Mucosa of rectum (tissue), 2 donors: ENCODE measurements around the gene PCNX1.
"Not testable (repeated sequence)": the region's sequence is repeated elsewhere in the genome, so short reads cannot be mapped to it uniquely, and the experiment has no call there.

ENCODE experiments used
- H3K27ac ChIP-seq, 2 donors: one replicate each; pipeline ENCODE4 v1.7.0; 2013; ENCODE audit warnings: inconsistent platforms in 2 of 2, low read depth in 2 of 2, low read length in 2 of 2
- H3K27me3 ChIP-seq, 2 donors: one replicate each; pipeline ENCODE4 v1.7.0; 2013; ENCODE audit warnings: low read length in 2 of 2; ENCODE audit not compliant: control insufficient read depth in 2 of 2, insufficient read depth in 2 of 2
- H3K36me3 ChIP-seq, 2 donors: one replicate each; pipeline ENCODE4 v1.7.0; 2013; ENCODE audit warnings: low read length in 2 of 2; ENCODE audit not compliant: control insufficient read depth in 2 of 2, insufficient read depth in 2 of 2
- H3K4me1 ChIP-seq, 2 donors: one replicate each; pipeline ENCODE4 v1.7.0; 2013; ENCODE audit warnings: low read length in 2 of 2, mild to moderate bottlenecking in 1 of 2; ENCODE audit not compliant: control insufficient read depth in 2 of 2, insufficient read depth in 2 of 2
- H3K4me3 ChIP-seq, 2 donors: one replicate each; pipeline ENCODE4 v1.7.0; 2013; ENCODE audit warnings: low read length in 2 of 2
- H3K9ac ChIP-seq, 2 donors: one replicate each; pipeline ENCODE4 v1.7.0; 2013; ENCODE audit warnings: low read length in 2 of 2, low read depth in 1 of 2, mild to moderate bottlenecking in 1 of 2
- H3K9me3 ChIP-seq, 2 donors: one replicate each; pipeline ENCODE4 v1.7.0; 2013; ENCODE audit warnings: low read length in 2 of 2; ENCODE audit not compliant: control insufficient read depth in 2 of 2
- donor health status: healthy.
- donor health status: Normal muscosa, but diverticular disease.

Gene PCNX1

DNA sequence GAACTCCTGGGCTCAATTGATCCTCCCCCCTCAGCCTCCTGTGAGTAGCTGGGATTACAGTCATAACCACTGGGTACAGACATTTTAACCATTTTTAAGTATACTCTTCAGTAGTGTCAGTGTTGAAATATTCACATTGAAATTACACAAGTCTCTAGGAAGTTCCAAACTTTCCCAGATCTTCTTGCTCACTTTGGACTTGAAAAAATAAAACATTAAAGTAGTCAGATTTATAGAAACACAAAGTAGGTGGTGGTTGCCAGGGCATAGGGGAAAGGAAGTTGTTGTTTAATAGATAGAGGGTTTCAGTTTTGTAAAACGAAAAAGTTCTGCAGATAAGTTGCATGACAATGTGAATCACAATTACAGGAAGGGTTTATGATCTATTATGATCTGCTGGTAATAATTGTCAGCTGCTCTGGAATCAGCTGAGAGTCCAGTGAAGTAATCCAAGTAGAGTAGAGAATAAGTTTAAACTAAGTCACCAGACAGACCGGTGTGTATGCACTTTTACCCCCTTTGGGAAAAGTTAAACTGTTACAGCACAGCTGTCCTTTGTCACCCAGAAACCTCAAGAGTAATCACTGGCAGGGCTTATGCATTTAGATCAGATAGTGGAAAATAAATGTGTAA, 27.4 kb downstream of the PCNX1 start:
- Histone ChIP-seq H3K36me3 (no peaks in the 10 kb centered on the region), H3K27ac (no peak overlapping the region), H3K27me3 (no peaks in the 10 kb centered on the region)

DNA sequence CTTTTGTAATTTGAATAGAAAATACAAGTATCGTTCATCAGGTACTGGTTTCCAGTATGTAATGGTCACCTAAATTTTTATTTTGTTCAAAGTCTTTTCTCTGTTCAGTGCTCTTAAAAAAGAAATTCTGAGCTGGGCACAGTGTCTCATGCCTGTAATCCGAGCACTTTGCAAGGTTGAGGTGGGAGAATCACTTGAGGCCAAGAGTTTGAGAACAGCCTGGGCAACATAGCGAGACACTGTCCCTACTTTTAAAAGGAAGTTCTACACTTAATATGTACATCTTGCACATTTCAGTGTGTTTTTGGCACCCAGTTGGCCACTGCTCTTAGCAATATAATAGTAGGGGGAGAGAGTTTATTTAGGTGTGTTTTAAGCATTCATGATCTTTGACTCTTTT, 27.9 kb downstream of the PCNX1 start:
- Histone ChIP-seq H3K27me3 (no peaks in the 10 kb centered on the region), H3K4me3 (no peak overlapping the region), H3K9me3 (no peaks in the 10 kb centered on the region), H3K27ac (no peak overlapping the region), H3K9ac (no peak overlapping the region), H3K4me1 (peaks cover 8 to 11% of the 10 kb centered on the region in 2 donors), H3K36me3 (no peaks in the 10 kb centered on the region)

More for the DNA sequence above, 27.4 kb downstream of the PCNX1 start:
- Histone ChIP-seq H3K9ac (no peak overlapping the region), H3K4me3 (peak overlapping the region in 1 of 2 donors; percentile 3), H3K9me3 (no peaks in the 10 kb centered on the region), H3K4me1 (peaks cover 8 to 11% of the 10 kb centered on the region in 2 donors)

DNA sequence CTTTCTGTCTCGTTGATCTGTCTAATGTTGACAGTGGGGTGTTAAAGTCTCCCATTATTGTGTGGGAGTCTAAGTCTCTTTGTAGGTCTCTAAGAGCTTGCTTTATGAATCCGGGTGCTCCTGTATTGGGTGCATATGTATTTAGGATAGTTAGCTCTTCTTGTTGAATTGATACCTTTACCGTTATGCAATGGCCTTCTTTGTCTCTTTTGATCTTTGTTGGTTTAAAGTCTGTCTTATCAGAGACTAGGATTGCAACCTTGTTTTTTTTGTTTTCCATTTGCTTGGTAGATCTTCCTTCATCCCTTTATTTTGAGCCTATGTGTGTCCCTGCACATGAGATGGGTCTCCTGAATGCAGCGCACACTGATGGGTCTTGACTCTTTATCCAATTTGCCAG, 32.4 kb downstream of the PCNX1 start:
- H3K4me3 ChIP-seq, H3K27ac ChIP-seq, H3K27me3 ChIP-seq, H3K9me3 ChIP-seq, H3K36me3 ChIP-seq, H3K9ac ChIP-seq, H3K4me1 ChIP-seq: not testable (repeated sequence)

DNA sequence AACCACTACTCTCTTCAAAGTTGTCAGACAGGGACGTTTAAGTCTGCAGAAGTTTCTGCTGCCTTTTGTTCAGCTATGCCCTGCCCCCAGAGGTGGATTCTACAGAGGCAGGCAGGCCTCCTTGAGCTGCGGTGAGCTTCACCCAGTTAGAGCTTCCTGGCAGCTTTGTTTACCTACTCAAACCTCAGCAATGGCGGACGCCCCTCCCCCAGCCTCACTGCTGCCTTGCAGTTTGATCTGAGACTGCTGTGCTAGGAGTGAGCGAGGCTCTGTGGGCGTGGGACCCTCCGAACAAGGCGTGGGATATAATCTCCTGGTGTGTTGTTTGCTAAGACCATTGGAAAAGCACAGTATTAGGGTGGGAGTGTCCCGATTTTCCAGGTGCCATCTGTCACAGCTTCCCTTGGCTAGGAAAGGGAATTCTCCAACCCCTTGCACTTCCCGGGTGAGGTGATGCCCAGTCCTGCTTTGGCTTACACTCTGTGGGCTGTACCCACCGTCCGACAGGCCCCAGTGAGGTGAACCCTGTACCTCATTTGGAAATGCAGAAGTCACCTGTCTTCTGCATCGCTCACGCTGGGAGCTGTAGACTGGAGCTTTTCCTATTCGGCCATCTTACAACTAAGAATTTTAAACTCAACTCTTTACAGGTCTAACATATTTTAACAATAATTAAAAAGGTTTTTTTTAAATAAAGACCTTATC, 34.5 kb downstream of the PCNX1 start:
- H3K36me3 ChIP-seq, result peaks cover under 1 to 11% of the 10 kb centered on the region in 2 donors
- not testable (repeated sequence) for H3K4me3 ChIP-seq, H3K27me3 ChIP-seq, H3K9me3 ChIP-seq, H3K9ac ChIP-seq, H3K27ac ChIP-seq, H3K4me1 ChIP-seq

DNA sequence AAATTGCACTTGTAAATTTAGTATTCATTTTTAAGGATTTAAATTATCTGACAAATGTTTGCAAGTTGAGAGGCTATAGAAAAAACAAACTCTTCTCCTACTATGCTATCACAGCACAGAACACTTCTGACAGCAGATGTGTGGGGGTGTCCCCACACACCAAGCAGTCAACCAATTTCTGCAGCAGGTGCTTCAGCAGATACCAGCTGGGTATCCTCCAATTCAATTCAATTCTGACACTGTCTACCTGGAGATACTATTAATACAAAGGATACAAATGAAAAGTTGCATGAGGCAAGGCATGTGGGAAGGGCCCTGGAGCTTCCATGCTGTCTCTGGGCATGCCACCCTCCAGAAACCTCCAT, 35.1 kb downstream of the PCNX1 start:
- Histone ChIP-seq H3K4me3 (no peak overlapping the region), H3K4me1 (no peaks in the 10 kb centered on the region), H3K9ac (no peak overlapping the region), H3K9me3 (peaks cover 3 to 6% of the 10 kb centered on the region in 2 donors), H3K36me3 (peaks cover 4 to 13% of the 10 kb centered on the region in 2 donors), H3K27me3 (no peaks in the 10 kb centered on the region), H3K27ac (no peak overlapping the region)

DNA sequence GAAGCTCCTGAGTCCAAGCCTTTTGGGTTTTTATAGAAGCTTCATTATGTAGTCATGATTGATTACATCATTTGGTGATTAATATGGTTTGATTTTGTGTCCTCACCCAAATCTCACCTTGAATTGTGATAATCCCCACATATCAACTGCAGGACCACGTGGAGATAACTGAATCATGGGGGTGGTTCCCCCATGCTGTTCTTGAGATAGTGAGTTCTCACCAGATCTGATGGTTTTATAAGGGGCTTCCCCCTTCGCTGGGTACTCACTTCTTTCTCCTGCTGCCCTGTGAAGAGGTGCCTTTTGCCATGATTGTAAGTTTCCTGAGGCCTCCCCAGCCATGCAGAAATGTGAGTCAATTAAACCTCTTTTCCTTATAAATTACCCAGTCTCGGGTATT, 35.5 kb downstream of the PCNX1 start:
- H3K4me1 ChIP-seq, H3K27ac ChIP-seq, H3K4me3 ChIP-seq, H3K9ac ChIP-seq, H3K27me3 ChIP-seq, H3K9me3 ChIP-seq: not testable (repeated sequence)
- peaks cover 7 to 16% of the 10 kb centered on the region in 2 donors for H3K36me3 ChIP-seq

DNA sequence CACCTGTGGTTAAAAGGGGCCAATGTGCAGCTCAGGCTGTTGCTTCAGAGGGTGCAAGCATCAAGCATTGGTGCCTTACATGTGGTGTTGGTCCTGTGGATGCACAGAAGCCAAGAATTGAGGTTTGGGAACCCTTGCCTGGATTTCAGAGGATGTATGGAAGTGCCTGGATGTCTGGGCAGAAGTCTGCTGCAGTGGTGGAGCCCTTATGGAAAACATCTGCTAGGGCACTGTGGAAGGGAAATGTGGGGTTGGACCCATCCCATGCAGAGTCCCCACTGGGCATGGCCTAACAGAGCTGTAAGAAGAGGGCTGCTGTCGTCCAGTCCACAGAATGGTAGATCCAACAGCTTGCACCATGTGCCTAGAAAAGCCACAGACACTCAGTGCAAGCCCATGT, 36.6 kb downstream of the PCNX1 start:
- Histone ChIP-seq H3K9ac (no peak overlapping the region), H3K9me3 (peaks cover 3 to 6% of the 10 kb centered on the region in 2 donors), H3K4me1 (no peaks in the 10 kb centered on the region), H3K36me3 (peaks cover 13 to 19% of the 10 kb centered on the region in 2 donors), H3K27ac (no peak overlapping the region), H3K27me3 (no peaks in the 10 kb centered on the region), H3K4me3 (no peak overlapping the region)

DNA sequence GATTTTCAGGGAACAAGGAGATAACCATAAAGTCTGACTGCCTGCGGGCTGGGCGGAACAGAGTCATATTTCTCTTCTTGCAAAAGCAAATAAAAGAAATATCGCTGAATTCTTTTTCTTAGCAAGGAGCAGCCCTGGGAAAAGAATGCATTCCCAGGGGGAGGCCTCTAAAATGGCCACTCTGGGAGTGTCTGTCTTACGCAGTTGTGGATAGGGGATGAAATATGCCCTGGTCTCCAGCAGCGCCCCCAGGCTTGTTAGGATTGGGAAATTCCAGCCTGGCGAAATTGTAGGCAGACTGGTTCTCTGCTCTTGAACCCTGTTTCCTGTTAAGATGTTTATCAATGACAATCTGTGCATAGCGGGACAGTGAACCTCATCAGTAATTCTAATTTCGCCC, 40.5 kb downstream of the PCNX1 start:
- Histone ChIP-seq H3K4me3 (no peak overlapping the region), H3K9me3 (peaks cover 3 to 6% of the 10 kb centered on the region in 2 donors), H3K9ac (no peak overlapping the region), H3K36me3 (peaks cover 13 to 20% of the 10 kb centered on the region in 2 donors), H3K27me3 (no peaks in the 10 kb centered on the region), H3K27ac (no peak overlapping the region), H3K4me1 (no peaks in the 10 kb centered on the region)

DNA sequence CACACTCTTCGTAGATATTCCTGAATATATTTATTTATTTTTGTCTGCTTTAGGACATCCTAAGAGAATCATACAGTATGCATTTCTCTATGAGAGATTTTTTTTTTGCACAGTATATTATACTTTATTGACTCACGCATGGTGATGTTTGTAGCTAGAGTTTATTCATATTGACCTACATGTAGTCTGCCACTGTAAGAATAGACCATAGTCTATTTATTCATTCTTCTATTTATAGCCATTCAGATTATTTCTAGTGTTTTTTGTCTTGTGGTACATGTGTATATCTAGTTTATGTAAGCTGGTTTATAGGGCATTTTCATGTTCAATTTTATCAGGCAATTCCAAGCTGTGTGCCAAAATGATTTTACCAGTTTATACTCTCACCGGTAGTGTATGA, 45.2 kb downstream of the PCNX1 start:
- no peak overlapping the region for H3K4me3 ChIP-seq
- H3K36me3 ChIP-seq, result peaks cover 6 to 8% of the 10 kb centered on the region in 2 donors
- no peaks in the 10 kb centered on the region for H3K27me3 ChIP-seq
- H3K9me3 ChIP-seq, result no peaks in the 10 kb centered on the region
- H3K27ac ChIP-seq, result no peak overlapping the region
- no peak overlapping the region for H3K9ac ChIP-seq
- H3K4me1 ChIP-seq, result no peaks in the 10 kb centered on the region

DNA sequence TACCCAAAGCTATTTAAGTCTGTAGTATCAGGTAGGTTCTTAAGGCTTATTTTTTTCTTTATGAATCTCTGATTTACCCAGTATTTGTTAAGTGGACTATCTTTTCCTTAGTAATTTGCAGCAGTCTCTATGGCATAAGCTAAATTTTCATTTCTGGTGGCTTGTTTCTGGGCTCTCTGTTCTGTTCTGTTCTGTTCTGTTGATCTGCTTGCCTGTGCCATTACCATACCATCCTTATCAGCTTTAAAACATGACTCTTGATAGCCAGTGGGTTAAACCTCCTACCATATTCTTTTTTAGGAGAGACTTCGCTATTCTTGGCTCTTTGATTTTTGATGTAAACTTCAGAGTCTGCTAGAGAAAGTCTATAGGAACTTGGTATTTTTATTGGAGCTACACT, 46.8 kb downstream of the PCNX1 start:
- Histone ChIP-seq H3K36me3 (peaks cover 0 to 2% of the 10 kb centered on the region in 2 donors), H3K9me3 (no peaks in the 10 kb centered on the region), H3K4me1 (no peaks in the 10 kb centered on the region), H3K27me3 (no peaks in the 10 kb centered on the region), H3K9ac (no peak overlapping the region), H3K27ac (no peak overlapping the region), H3K4me3 (no peak overlapping the region)
